ENCODE data around the gene LRRN3.

GRCh38 chr7:111086532-111086931 lies 4.4 kb upstream of the LRRN3 start:
- TF ChIP-seq EZH2 (optimal IDR thresholded peaks at IDR 0.05; ENCODE audit: low read depth, low read length), result no peak
- no peak for TF ChIP-seq CTCF (IDR thresholded peaks at IDR 0.05; ENCODE audit: low read length)
